Thyroid gland (tissue), 4 donors: ENCODE measurements around the gene COL18A1. TPM values are rescaled to one million over a fixed set of nuclear protein-coding genes. Genes with fewer than 3 reads are reported as not detected.

Source experiments
- DNase-seq, 2 donors: peaks; one replicate each; pipeline ENCODE4 v3.0.0-alpha.2; 2019
- H3K27ac ChIP-seq, 3 donors: fragments of 200-600 bp; sonication (generic); 1 replicate in 2 of 3; 2 replicates in 1 of 3; pipeline ENCODE4 v1.5.1; 2016 to 2019; ENCODE audit warnings: mild to moderate bottlenecking in 1 of 3, moderate library complexity in 1 of 3
- H3K27me3 ChIP-seq: fragments of 200-600 bp; sonication (generic); one replicate; pipeline ENCODE4 v1.5.1; 2019
- H3K36me3 ChIP-seq, 2 donors: fragments of 200-600 bp; sonication (generic); one replicate each; pipeline ENCODE4 v1.5.1; 2016 to 2019
- H3K4me1 ChIP-seq, 2 donors: fragments of 200-600 bp; sonication (generic); one replicate each; pipeline ENCODE4 v1.5.1; 2017 to 2019
- H3K4me3 ChIP-seq, 3 donors: fragments of 200-600 bp; sonication (generic); replicated peaks in 1 of 3; 1 replicate in 2 of 3; 2 replicates in 1 of 3; pipeline ENCODE4 v1.5.1; 2016; ENCODE audit warnings: mild to moderate bottlenecking in 1 of 3
- H3K9me3 ChIP-seq: fragments of 200-600 bp; sonication (generic); one replicate; pipeline ENCODE4 v1.5.1; 2017
- CTCF ChIP-seq, 6 experiments: fragments of 200-600 bp in 3 of 6; fragments of 450-650 bp in 3 of 6; sonication (generic) in 3 of 6; IDR thresholded peaks; one replicate each; pipeline ENCODE4 v1.5.1; 2016 to 2019; ENCODE audit warnings: antibody characterized with exemption in 6 of 6, mild to moderate bottlenecking in 2 of 6, inconsistent platforms in 1 of 6, moderate library complexity in 1 of 6
- POLR2A ChIP-seq, 2 donors: fragments of 450-650 bp; IDR thresholded peaks; one replicate each; pipeline ENCODE4 v1.6.1; 2017; ENCODE audit warnings: antibody characterized with exemption in 2 of 2, mild to moderate bottlenecking in 2 of 2, moderate library complexity in 1 of 2
- WGBS, 2 donors: methylation state at CpG; one replicate each; pipeline ENCODE4 v1.1.5; 2017; 5-methylcytosine and 5-hydroxymethylcytosine counted together
- intact Hi-C: fragments of 100-400 bp; cut with DNase I; formaldehyde crosslinking; loops from one replicate; pipeline ENCODE4 v1.15.1; 2023
- total RNA-seq, 4 donors: library from RNA; depleted of rRNA; stranded (reverse); fragments of >200 nt; gene quantifications; one replicate each; pipeline ENCODE4 v1.2.3, GENCODE V29; 2016

Gene COL18A1
- total RNA-seq, 4 donors from 2014 or later, result 105 to 264 (median 238) TPM

GRCh38 chr21:45390121-45390751 lies 14.7 kb upstream of the COL18A1 start:
- no peak overlapping the region for H3K27ac ChIP-seq
- H3K4me1 ChIP-seq, result peaks cover 0 to 32% of the 10 kb centered on the region in 2 donors
- H3K4me3 ChIP-seq, result no peak overlapping the region
- 90 to 92% methylated on average over 13 to 17 of the region's 28 CpGs for WGBS, 2 donors
- H3K36me3 ChIP-seq, result no peaks in the 10 kb centered on the region
- TF ChIP-seq CTCF (IDR thresholded peaks at IDR 0.05) (no peak), POLR2A (IDR thresholded peaks at IDR 0.05) (no peak)
- H3K9me3 ChIP-seq, result no peaks in the 10 kb centered on the region
- no peaks in the 10 kb centered on the region for H3K27me3 ChIP-seq
- DNase-seq, result no peak
- intact Hi-C loops, result no loop called here

DNA sequence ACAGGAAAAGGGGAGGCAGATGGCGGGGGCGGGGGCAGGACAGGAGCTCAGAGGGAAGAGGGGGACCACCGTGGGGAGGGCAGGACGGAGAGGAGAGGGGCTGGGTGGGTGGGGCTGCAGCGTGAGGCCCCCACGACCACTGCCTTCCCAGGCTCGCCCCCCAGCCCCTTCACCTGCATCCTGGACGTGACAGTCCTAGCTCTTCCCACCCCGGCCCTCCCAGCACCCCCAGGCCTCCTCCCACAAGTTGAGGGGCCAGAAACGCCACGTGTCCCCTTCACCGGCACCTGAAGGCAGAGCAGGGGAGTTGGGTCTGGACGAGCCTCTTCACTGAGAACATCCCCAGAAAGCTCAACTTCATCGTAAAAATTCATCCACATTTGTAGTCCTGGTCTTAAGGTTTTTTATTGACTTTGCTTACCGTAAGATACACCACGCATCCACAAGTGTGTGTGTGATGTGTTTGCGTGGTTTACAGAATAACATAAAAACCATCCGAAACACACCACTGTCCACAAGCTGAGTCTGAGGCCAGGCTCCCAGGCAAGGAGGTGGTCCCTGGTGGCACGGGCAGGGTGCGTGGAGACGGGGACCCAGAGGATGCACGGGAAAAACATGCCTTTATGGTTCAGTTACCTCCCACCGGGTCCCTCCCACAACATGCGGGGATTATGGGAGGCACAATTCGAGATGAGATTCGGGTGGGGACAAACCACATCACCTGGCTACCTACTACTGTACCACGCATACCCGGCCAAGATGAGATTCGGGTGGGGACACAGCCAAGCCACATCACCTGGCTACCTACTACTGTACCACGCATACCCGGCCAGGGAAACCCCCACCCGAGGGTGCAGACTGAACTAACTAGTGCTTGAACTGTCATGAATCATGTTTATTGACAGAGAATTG lies 13.9 kb upstream of the COL18A1 start:
- intact Hi-C loops, result no loop called here
- DNase-seq, result peak in 1 of 2 donors; percentile 0
- Histone ChIP-seq H3K4me1 (peaks cover 0 to 28% of the 10 kb centered on the region in 2 donors), H3K9me3 (no peaks in the 10 kb centered on the region), H3K36me3 (no peaks in the 10 kb centered on the region), H3K4me3 (no peak overlapping the region), H3K27me3 (no peaks in the 10 kb centered on the region), H3K27ac (no peak overlapping the region)
- TF ChIP-seq CTCF (IDR thresholded peaks at IDR 0.05) (no peak), POLR2A (IDR thresholded peaks at IDR 0.05) (no peak)
- 86 to 94% methylated on average over 32 of the region's 32 CpGs for whole genome bisulfite sequencing, 2 donors

- Histone ChIP-seq H3K4me1 (peaks cover 0 to 19% of the 10 kb centered on the region in 2 donors), H3K36me3 (no peaks in the 10 kb centered on the region), H3K4me3 (no peak overlapping the region), H3K27me3 (no peaks in the 10 kb centered on the region), H3K9me3 (no peaks in the 10 kb centered on the region), H3K27ac (no peak overlapping the region)
- intact Hi-C loops, result no loop called here
- WGBS, 2 donors, result 86 to 95% methylated on average over 20 to 22 of the region's 24 CpGs
- DNase-seq, result peak in 1 of 2 donors; percentile 0
- TF ChIP-seq POLR2A (IDR thresholded peaks at IDR 0.05) (no peak), CTCF (IDR thresholded peaks at IDR 0.05) (no peak)
These were observed 13.0 kb upstream of the COL18A1 start for GRCh38 chr21:45391743-45392572.

DNA sequence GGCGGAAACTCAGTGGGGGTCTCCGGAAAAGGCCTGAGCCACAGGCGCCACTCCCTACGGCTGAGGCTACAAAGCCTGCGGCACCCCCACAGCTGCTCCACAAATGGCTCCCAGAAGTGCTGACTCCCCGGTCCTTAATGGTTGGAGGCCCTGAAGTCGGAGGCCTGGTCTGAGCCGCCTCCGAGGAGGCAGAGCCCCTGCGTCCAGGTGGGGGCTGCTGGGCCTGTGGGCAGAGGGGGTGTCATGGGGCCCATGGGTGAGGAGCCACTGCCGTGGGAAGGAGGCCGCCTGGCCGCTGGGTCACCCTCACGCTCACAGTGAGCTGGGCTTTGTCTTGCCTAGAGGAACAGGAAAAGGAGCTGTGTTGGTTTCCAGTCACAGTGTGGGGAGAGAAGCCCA lies 12.4 kb upstream of the COL18A1 start:
- no peaks in the 10 kb centered on the region for H3K9me3 ChIP-seq
- intact Hi-C loops, result no loop called here
- DNase-seq, result no peak
- no peaks in the 10 kb centered on the region for H3K36me3 ChIP-seq
- no peak overlapping the region for H3K4me3 ChIP-seq
- H3K27me3 ChIP-seq, result no peaks in the 10 kb centered on the region
- peaks cover 0 to 14% of the 10 kb centered on the region in 2 donors for H3K4me1 ChIP-seq
- whole genome bisulfite sequencing, 2 donors, result 82 to 97% methylated on average over 5 to 14 of the region's 14 CpGs
- TF ChIP-seq CTCF (IDR thresholded peaks at IDR 0.05), result no peak
- TF ChIP-seq POLR2A (IDR thresholded peaks at IDR 0.05), result no peak
- H3K27ac ChIP-seq, result no peak overlapping the region
